Neural progenitor cell (in vitro differentiated cells): Measurements from ENCODE around the gene HEXD. TPM values are rescaled to one million over a fixed set of nuclear protein-coding genes. Genes with fewer than 3 reads are reported as not detected.

Source experiments
- DNase-seq: peaks from one replicate; pipeline ENCODE4 v3.0.0-alpha.2; 2016; ENCODE audit warnings: low spot score
- H2AFZ ChIP-seq: fragments of 200-600 bp; sonication (generic); replicated peaks from 2 replicates; pipeline ENCODE4 v1.6.1; 2016; ENCODE audit warnings: antibody characterized with exemption
- H3F3A ChIP-seq: fragments of 200-600 bp; sonication (generic); 2 replicates; pipeline ENCODE4 v1.6.1; 2016; ENCODE audit warnings: antibody characterized with exemption, low read depth
- H3K27ac ChIP-seq: fragments of 200-600 bp; sonication (generic); 2 replicates; pipeline ENCODE4 v1.5.1; 2016; ENCODE audit warnings: mild to moderate bottlenecking
- H3K27me3 ChIP-seq: fragments of 200-600 bp; sonication (generic); 2 replicates; pipeline ENCODE4 v1.6.1; 2016; ENCODE audit warnings: mild to moderate bottlenecking, moderate library complexity
- H3K36me3 ChIP-seq: fragments of 200-600 bp; sonication (generic); 2 replicates; pipeline ENCODE4 v1.5.1; 2016
- H3K4me1 ChIP-seq: fragments of 200-600 bp; sonication (generic); 2 replicates; pipeline ENCODE4 v1.6.1; 2016; ENCODE audit warnings: mixed run types
- H3K4me2 ChIP-seq: fragments of 200-600 bp; sonication (generic); 2 replicates; pipeline ENCODE4 v1.6.1; 2016
- H3K4me3 ChIP-seq: fragments of 200-600 bp; sonication (generic); 2 replicates; pipeline ENCODE4 v1.5.1; 2016
- H3K79me2 ChIP-seq: fragments of 200-600 bp; sonication (generic); 2 replicates; pipeline ENCODE4 v1.6.1; 2016; ENCODE audit warnings: low read depth
- H3K9ac ChIP-seq: fragments of 200-600 bp; sonication (generic); 2 replicates; pipeline ENCODE4 v1.6.1; 2016
- H3K9me3 ChIP-seq: fragments of 200-600 bp; sonication (generic); 2 replicates; pipeline ENCODE4 v1.5.1; 2016; ENCODE audit warnings: low read depth
- H4K20me1 ChIP-seq: fragments of 200-600 bp; sonication (generic); 2 replicates; pipeline ENCODE4 v1.6.1; 2016; ENCODE audit warnings: low read depth
- H3K27ac Mint-ChIP-seq: 3 replicates; pipeline ENCODE4 v1.8.0; 2021; ENCODE audit warnings: mixed read lengths
- H3K27me3 Mint-ChIP-seq: 2 replicates; pipeline ENCODE4 v1.8.0; 2022; ENCODE audit warnings: low read depth, mild to moderate bottlenecking, inconsistent platforms, moderate library complexity, mixed read lengths; ENCODE audit not compliant: insufficient read depth
- H3K36me3 Mint-ChIP-seq: 3 replicates; pipeline ENCODE4 v1.8.0; 2021; ENCODE audit warnings: mixed read lengths
- H3K4me1 Mint-ChIP-seq: 3 replicates; pipeline ENCODE4 v1.8.0; 2021; ENCODE audit warnings: mixed read lengths
- H3K4me3 Mint-ChIP-seq: 3 replicates; pipeline ENCODE4 v1.8.0; 2021; ENCODE audit warnings: mild to moderate bottlenecking, moderate library complexity, mixed read lengths
- H3K9me3 Mint-ChIP-seq: 3 replicates; pipeline ENCODE4 v1.8.0; 2020; ENCODE audit warnings: mixed read lengths
- EZH2 ChIP-seq: fragments of 200-600 bp; sonication (generic); IDR thresholded peaks from 2 replicates; pipeline ENCODE4 v1.6.1; 2017; ENCODE audit warnings: antibody characterized with exemption, mild to moderate bottlenecking, moderate library complexity
- EZH2phosphoT487 ChIP-seq: fragments of 200-600 bp; sonication (generic); IDR thresholded peaks from 2 replicates; pipeline ENCODE4 v1.6.1; 2017; ENCODE audit warnings: antibody characterized with exemption
- total RNA-seq: library from RNA; depleted of rRNA; stranded (reverse); fragments of >200 nt; gene quantifications from 2 replicates; pipeline ENCODE4 v1.2.3, GENCODE V29; 2015; ENCODE audit warnings: low replicate concordance
- TF ChIP-seq, protein P1 (sequence below): fragments of 200-600 bp; sonication (generic); IDR thresholded peaks from 2 replicates; pipeline ENCODE4 v1.5.1; 2017; ENCODE audit warnings: antibody characterized with exemption, mild to moderate bottlenecking

The HEXD gene
- total RNA-seq, 1 donor from 2014 or later = 22.3 TPM

DNA sequence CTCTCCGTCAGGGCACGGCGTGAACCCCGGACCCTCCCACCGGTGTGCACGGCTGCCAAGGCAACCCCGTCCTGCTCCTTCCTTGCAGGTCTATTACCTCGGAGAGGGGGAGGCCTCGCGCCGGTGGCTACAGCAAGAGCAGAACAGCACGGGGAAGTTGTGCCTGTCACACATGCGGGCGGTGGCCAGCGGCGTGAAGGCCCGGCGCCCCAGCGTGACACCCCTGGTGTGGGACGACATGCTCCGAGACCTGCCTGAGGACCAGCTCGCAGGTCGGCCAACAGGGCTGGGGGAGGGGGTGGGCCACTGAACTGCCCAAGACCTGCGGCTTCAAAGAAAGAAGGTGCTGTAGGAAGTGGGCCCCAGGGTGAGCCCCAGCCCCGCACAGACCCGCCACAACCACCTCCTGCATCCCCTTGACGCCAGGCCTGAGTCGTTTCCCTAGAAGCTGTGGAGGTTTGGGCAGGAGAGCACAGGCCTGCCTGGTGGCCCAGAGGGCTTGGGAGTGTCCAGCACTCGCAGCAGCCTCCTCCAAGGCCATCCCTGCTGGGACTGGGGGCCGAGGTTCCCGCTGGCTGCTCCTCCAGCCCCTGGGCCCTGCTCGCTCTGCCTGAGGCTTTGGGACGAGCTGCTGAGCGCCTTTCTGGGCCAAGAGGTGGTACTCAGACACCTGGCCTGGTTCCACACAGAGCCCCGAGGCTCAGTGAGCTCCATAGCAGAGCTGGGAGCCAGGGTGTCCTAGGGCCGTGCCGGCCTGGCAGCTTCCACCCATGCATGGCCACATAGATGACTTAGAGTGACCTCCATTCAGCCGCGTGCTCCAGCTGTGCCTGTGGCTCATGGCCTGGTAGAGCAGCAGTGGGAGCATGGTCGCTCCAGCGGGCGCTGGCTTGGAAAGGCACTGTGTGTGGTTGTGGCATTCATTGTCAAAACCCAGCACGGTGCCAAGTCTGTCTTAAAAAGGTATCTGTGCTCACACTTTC is 17.7 kb downstream of the HEXD start:
- Mint-ChIP-seq H3K9me3 (no peaks in the 10 kb centered on the region), H3K4me1 (peaks cover 7% of the 10 kb centered on the region), H3K27ac (no peak overlapping the region), H3K36me3 (no peaks in the 10 kb centered on the region), H3K4me3 (no peak overlapping the region), H3K27me3 (peaks cover 2% of the 10 kb centered on the region)
- Histone ChIP-seq H3K9ac (no peak overlapping the region), H4K20me1 (no peaks in the 10 kb centered on the region), H2AFZ (no peak overlapping the region), H3K36me3 (no peaks in the 10 kb centered on the region), H3K79me2 (no peaks in the 10 kb centered on the region), H3K4me1 (no peaks in the 10 kb centered on the region), H3K9me3 (no peaks in the 10 kb centered on the region), H3K27me3 (no peaks in the 10 kb centered on the region), H3K27ac (no peak overlapping the region), H3K4me2 (no peak overlapping the region), H3F3A (peaks cover 4% of the 10 kb centered on the region), H3K4me3 (no peak overlapping the region)
- TF ChIP-seq EZH2phosphoT487 (no peak), EZH2 (no peak)
- TF ChIP-seq, protein P1, sequence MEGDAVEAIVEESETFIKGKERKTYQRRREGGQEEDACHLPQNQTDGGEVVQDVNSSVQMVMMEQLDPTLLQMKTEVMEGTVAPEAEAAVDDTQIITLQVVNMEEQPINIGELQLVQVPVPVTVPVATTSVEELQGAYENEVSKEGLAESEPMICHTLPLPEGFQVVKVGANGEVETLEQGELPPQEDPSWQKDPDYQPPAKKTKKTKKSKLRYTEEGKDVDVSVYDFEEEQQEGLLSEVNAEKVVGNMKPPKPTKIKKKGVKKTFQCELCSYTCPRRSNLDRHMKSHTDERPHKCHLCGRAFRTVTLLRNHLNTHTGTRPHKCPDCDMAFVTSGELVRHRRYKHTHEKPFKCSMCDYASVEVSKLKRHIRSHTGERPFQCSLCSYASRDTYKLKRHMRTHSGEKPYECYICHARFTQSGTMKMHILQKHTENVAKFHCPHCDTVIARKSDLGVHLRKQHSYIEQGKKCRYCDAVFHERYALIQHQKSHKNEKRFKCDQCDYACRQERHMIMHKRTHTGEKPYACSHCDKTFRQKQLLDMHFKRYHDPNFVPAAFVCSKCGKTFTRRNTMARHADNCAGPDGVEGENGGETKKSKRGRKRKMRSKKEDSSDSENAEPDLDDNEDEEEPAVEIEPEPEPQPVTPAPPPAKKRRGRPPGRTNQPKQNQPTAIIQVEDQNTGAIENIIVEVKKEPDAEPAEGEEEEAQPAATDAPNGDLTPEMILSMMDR = no peak
- DNase-seq = no peak

DNA sequence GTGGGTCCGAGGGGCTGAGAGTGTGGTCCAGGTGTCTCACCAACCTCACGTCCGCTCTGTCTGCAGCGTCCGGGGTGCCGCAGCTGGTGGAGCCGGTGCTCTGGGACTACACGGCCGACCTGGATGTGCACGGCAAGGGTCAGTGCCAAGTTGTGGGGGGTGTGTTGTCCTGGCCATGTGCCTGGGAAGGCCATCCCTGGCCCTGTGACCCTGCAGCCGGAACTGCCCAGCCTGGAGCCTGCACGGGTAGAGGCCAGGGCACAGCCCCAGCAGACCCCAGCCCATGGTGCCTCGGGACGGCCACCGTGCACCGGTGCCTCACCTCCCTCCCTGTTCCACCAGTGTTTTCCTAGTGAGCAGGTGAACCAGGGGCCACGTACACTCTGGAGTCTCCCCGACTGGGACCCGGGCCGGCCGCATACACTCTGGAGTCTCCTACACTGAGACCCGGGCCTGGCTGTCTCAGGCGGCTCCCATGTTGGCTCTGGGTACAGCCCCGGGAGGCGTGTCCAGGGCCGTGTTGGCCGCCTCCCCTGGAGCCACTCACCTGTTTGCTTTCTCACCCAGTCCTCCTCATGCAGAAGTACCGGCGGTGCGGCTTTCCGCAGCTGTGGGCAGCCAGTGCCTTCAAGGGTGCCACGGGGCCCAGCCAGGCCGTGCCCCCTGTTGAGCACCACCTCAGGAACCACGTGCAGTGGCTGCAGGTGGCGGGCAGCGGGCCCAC is 18.6 kb downstream of the HEXD start:
- Histone ChIP-seq H3K27ac (no peak overlapping the region), H3K4me1 (no peaks in the 10 kb centered on the region), H3K9ac (no peak overlapping the region), H3K27me3 (no peaks in the 10 kb centered on the region), H3K79me2 (no peaks in the 10 kb centered on the region), H3K4me2 (no peak overlapping the region), H4K20me1 (no peaks in the 10 kb centered on the region), H3K9me3 (no peaks in the 10 kb centered on the region), H3K4me3 (no peak overlapping the region), H2AFZ (no peak overlapping the region), H3K36me3 (no peaks in the 10 kb centered on the region), H3F3A (peaks cover 4% of the 10 kb centered on the region)
- peaks cover 4% of the 10 kb centered on the region for H3K27me3 Mint-ChIP-seq
- no peak for DNase-seq
- no peaks in the 10 kb centered on the region for H3K36me3 Mint-ChIP-seq
- TF ChIP-seq, protein P1 = no peak
- TF ChIP-seq EZH2 = no peak
- TF ChIP-seq EZH2phosphoT487 = no peak
- H3K9me3 Mint-ChIP-seq = no peaks in the 10 kb centered on the region
- peaks cover 7% of the 10 kb centered on the region for H3K4me1 Mint-ChIP-seq
- no peak overlapping the region for H3K4me3 Mint-ChIP-seq
- no peak overlapping the region for H3K27ac Mint-ChIP-seq

DNA sequence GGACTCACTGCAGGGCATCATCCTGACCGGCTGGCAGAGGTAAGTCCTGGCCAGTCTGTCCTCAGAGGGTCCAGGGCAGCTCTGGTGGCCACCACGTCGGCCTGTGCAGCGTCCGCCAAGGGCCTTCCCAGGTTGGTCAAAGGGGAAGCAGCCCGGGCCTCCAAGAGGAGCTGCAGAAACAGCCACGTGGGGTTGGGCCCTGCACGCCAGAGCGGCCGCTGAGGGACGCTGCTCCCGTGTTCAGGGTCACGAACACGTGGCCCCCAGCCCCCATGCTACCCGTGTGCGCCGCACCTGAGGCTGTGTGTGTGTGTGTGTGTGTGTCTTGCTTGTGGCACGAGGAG is 19.1 kb downstream of the HEXD start:
- no peaks in the 10 kb centered on the region for H3K36me3 ChIP-seq
- H3K4me3 ChIP-seq = no peak overlapping the region
- no peak overlapping the region for H2AFZ ChIP-seq
- no peak for DNase-seq
- no peak overlapping the region for H3K4me2 ChIP-seq
- peaks cover 7% of the 10 kb centered on the region for H3K4me1 Mint-ChIP-seq
- no peaks in the 10 kb centered on the region for H3K9me3 ChIP-seq
- no peak overlapping the region for H3K27ac Mint-ChIP-seq
- H3K4me3 Mint-ChIP-seq = no peak overlapping the region
- TF ChIP-seq EZH2 (no peak), EZH2phosphoT487 (no peak)
- TF ChIP-seq, protein P1 = no peak
- H3K27me3 Mint-ChIP-seq = peaks cover 5% of the 10 kb centered on the region
- H3K27ac ChIP-seq = no peak overlapping the region
- no peaks in the 10 kb centered on the region for H3K36me3 Mint-ChIP-seq
- H3K9ac ChIP-seq = no peak overlapping the region
- H4K20me1 ChIP-seq = no peaks in the 10 kb centered on the region
- H3K4me1 ChIP-seq = no peaks in the 10 kb centered on the region
- no peaks in the 10 kb centered on the region for H3K27me3 ChIP-seq
- no peaks in the 10 kb centered on the region for H3K79me2 ChIP-seq
- H3F3A ChIP-seq = peaks cover 4% of the 10 kb centered on the region
- no peaks in the 10 kb centered on the region for H3K9me3 Mint-ChIP-seq
